H1 (cell line): Measurements from ENCODE around the gene RNF220. TPM values are rescaled to one million over a fixed set of nuclear protein-coding genes. Genes with fewer than 3 reads are reported as not detected.

Experiments
- CHD7 ChIP-seq: fragments of 300-600 bp; sonication (generic); IDR thresholded peaks from 2 replicates; pipeline ENCODE4 v1.7.1; 2012; ENCODE audit warnings: low read length, moderate library complexity, mild to moderate bottlenecking, inconsistent platforms; ENCODE audit not compliant: insufficient replicate concordance
- CTCF ChIP-seq, 3 experiments: IDR thresholded peaks; 1 replicate in 2 of 3; 2 replicates in 1 of 3; pipeline versions ENCODE4 v1.5.1 to v1.6.1; 2011; ENCODE audit warnings: low read length in 3 of 3, mild to moderate bottlenecking in 3 of 3, inconsistent platforms in 2 of 3, low read depth in 1 of 3, moderate library complexity in 1 of 3; ENCODE audit not compliant: insufficient read depth in 1 of 3; ENCODE audit errors: control extremely low read depth in 1 of 3
- HDAC2 ChIP-seq, 2 experiments: fragments of 300-600 bp in 1 of 2; sonication (generic) in 1 of 2; IDR thresholded peaks; 2 replicates each; pipeline ENCODE4 v1.6.1; 2011 to 2012; ENCODE audit warnings: low read depth in 2 of 2, low read length in 2 of 2, mild to moderate bottlenecking in 2 of 2, moderate library complexity in 2 of 2, borderline replicate concordance in 1 of 2, inconsistent platforms in 1 of 2
- JUND ChIP-seq: IDR thresholded peaks from 2 replicates; pipeline ENCODE4 v1.6.1; 2011; ENCODE audit warnings: mild to moderate bottlenecking, improper control_type of control experiment, low read length
- RAD21 ChIP-seq, 2 experiments: IDR thresholded peaks in 1 of 2; conservative IDR thresholded peaks in 1 of 2; 2 replicates each; pipeline ENCODE4 v1.6.1; 2011; ENCODE audit warnings: low read depth in 2 of 2, low read length in 2 of 2, improper control_type of control experiment in 1 of 2, inconsistent platforms in 1 of 2, mild to moderate bottlenecking in 1 of 2, moderate library complexity in 1 of 2
- SP1 ChIP-seq: IDR thresholded peaks from 2 replicates; pipeline ENCODE4 v1.6.1; 2011; ENCODE audit warnings: low read depth, low read length
- polyA plus RNA-seq, 7 experiments: library from polyadenylated mRNA; depleted of rRNA in 3 of 7; stranded (reverse) in 5 of 7; unstranded in 2 of 7; fragments of >200 nt in 5 of 7; fragments of 200-250 nt in 2 of 7; gene quantifications; 1 replicate in 5 of 7; 2 replicates in 1 of 7; 4 replicates in 1 of 7; pipeline versions ENCODE4 v1.2.1 to v1.2.3, GENCODE V29; 2011 to 2013; ENCODE audit warnings: missing spikeins in 2 of 7, mixed read lengths in 2 of 7
- total RNA-seq: library from RNA; stranded (reverse); fragmentation: NEBNext Ultra II Directional; extraction: Animal tissue kit (Norgen Biotek cat#: 25700); gene quantifications from 2 replicates; pipeline ENCODE4 v1.2.1, GENCODE V29; 2021

The RNF220 gene
- total and polyA plus RNA-seq, 2 of the 8 experiments (the other 6 are each of a cell fraction or from before 2014, with no cell fraction given) = 123 to 160 TPM

DNA sequence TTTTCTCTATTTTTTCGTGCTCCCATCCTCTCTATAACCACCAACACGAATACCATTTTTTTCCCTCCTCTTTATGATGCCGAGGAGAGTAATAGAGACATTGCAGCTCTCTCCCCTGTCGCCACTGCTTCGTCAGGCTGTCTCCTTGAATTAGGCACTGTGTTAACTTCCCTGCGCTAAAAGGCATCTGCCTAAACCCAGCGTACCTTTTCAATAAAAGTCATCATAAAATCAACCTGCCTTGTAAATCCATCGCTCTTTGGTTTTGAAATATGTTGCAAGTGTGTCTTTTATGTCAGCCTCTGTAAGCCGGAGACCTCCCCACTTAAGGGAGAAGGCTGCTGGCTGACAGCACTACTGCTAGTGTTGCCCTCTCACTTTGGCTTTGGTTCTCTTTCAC, 8.7 kb downstream of the RNF220 start (continued):
- TF ChIP-seq CHD7 = no peak
- TF ChIP-seq RAD21 (IDR thresholded peaks at IDR 0.05 in 1 of 2, conservative IDR thresholded peaks at IDR 0.05 in 1 of 2; ENCODE audit: low read depth in 2 of 2, low read length in 2 of 2) = no peak
- no peak for TF ChIP-seq CTCF (IDR thresholded peaks at IDR 0.05; ENCODE audit: control extremely low read depth in 1 of 3, insufficient read depth in 1 of 3, low read depth in 1 of 3, low read length in 3 of 3)
- no peak for TF ChIP-seq SP1
- no peak for TF ChIP-seq HDAC2 (IDR thresholded peaks at IDR 0.05; ENCODE audit: borderline replicate concordance in 1 of 2, low read depth in 2 of 2, low read length in 2 of 2)
- no peak for TF ChIP-seq JUND
